Thymus (tissue), 11 donors: ENCODE results near the gene BROX. TPM values are rescaled to one million over a fixed set of nuclear protein-coding genes. Genes with fewer than 3 reads are reported as not detected.
"Not testable (repeated sequence)": the region's sequence is repeated elsewhere in the genome, so short reads cannot be mapped to it uniquely, and the experiment has no call there.

Source experiments
- DNase-seq, 9 donors: peaks; one replicate each; pipeline ENCODE4 v3.0.0-alpha.2; 2013; ENCODE audit warnings: low spot score in 9 of 9, low read depth in 6 of 9, missing footprints in 1 of 9
- H3K27ac ChIP-seq, 2 donors: one replicate each; pipeline ENCODE4 v1.5.1; 2013; ENCODE audit warnings: control low read depth in 1 of 2, low read depth in 1 of 2, low read length in 1 of 2, mild to moderate bottlenecking in 1 of 2, moderate library complexity in 1 of 2
- H3K27me3 ChIP-seq, 2 donors: one replicate each; pipeline ENCODE4 v1.5.1; 2013; ENCODE audit warnings: low read length in 1 of 2; ENCODE audit not compliant: control insufficient read depth in 2 of 2, insufficient read depth in 1 of 2
- H3K36me3 ChIP-seq, 2 donors: one replicate each; pipeline ENCODE4 v1.5.1; 2013; ENCODE audit warnings: low read length in 1 of 2, mild to moderate bottlenecking in 1 of 2, moderate library complexity in 1 of 2; ENCODE audit not compliant: control insufficient read depth in 2 of 2, insufficient read depth in 2 of 2
- H3K4me1 ChIP-seq, 2 donors: one replicate each; pipeline ENCODE4 v1.5.1; 2013; ENCODE audit warnings: low read length in 2 of 2; ENCODE audit not compliant: control insufficient read depth in 2 of 2, insufficient read depth in 2 of 2
- H3K4me3 ChIP-seq, 2 donors: one replicate each; pipeline ENCODE4 v1.5.1; 2013; ENCODE audit warnings: low read length in 2 of 2, control low read depth in 1 of 2, mild to moderate bottlenecking in 1 of 2
- H3K9me3 ChIP-seq, 2 donors: one replicate each; pipeline ENCODE4 v1.5.1; 2013; ENCODE audit warnings: low read length in 1 of 2, mild to moderate bottlenecking in 1 of 2; ENCODE audit not compliant: control insufficient read depth in 2 of 2, insufficient read depth in 1 of 2
- WGBS: extraction: QIAGEN DNeasy Blood & Tissue Kit; methylation state at CpG from one replicate; pipeline ENCODE4 v1.1.7; 2013; 5-methylcytosine and 5-hydroxymethylcytosine counted together
- polyA plus RNA-seq: library from polyadenylated mRNA; stranded (reverse); fragments of 200-250 nt; gene quantifications from one replicate; pipeline ENCODE4 v1.2.3, GENCODE V29; 2013
- total RNA-seq: library from RNA; stranded (reverse); fragments of 120-200 nt; gene quantifications from one replicate; pipeline ENCODE4 v1.2.4, GENCODE V29; 2013
- donor health status: healthy.

Gene BROX
- total and polyA plus RNA-seq, 2 donors: 27.5 to 35.8 TPM

DNA sequence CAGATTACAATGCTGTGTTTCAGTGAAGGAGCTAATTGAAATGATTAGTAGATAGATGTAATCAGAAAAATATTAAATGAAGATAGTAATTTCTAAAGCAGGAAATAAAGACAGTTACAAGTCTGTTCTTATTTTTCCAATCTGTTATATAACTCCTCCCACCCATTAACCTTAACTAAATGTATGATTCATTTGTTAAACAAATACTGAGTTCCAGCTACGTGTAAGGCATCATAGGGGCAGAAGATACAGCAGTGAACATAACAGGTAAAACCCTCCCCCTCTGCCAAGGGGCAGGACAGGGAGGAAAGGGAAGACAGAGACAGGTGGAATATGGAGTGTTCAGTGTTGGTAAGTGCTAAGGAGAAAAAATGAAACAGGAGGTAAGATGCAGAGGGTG lies 24.6 kb downstream of the BROX start, which contains the start of gene FAM177B:
Gene FAM177B (plus strand): TSS at position 231 of the 400 bp plus-strand sequence. CDS start 9,344 bp downstream, outside the sequence.
- H3K4me1 ChIP-seq: no peaks in the 10 kb centered on the region
- no peak within 1 kb of the TSS for H3K4me3 ChIP-seq
- H3K36me3 ChIP-seq: peaks cover 11 to 25% of the 10 kb centered on the region in 2 donors
- 93% methylated on average over 1 of the region's 1 CpG for WGBS
- H3K27ac ChIP-seq: no peak within 1 kb of the TSS
- H3K27me3 ChIP-seq: no peaks in the 10 kb centered on the region
- no peaks in the 10 kb centered on the region for H3K9me3 ChIP-seq
- no peak for DNase-seq

- Histone ChIP-seq H3K27ac (no peak overlapping the region), H3K4me1 (no peaks in the 10 kb centered on the region), H3K27me3 (no peaks in the 10 kb centered on the region), H3K36me3 (peaks cover 8 to 9% of the 10 kb centered on the region in 2 donors), H3K9me3 (no peaks in the 10 kb centered on the region), H3K4me3 (no peak overlapping the region)
- WGBS: 91% methylated on average over 2 of the region's 2 CpGs
- no peak for DNase-seq
Measured at GRCh38 chr1:222739465-222739864, 27.1 kb downstream of the BROX start.

DNA sequence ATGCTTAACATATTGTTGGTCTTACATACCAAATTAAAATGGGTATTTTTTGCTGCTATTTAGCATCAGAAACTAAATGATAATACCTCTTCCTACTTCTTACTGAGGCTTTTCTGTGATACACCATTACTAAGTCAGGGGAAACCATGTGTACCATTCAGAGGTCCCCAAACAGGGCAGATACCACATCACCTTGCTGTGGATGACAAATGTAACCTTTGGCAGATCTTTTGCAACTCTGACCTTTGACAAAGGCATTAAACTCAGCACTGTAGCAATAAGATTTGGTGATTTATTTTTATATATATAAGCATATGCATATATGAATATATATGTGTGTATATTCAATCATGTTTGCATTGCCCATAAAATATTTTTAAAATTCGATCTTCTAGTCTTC lies 27.6 kb downstream of the BROX start:
- H3K4me1 ChIP-seq: no peaks in the 10 kb centered on the region
- no peaks in the 10 kb centered on the region for H3K27me3 ChIP-seq
- H3K27ac ChIP-seq: no peak overlapping the region
- H3K36me3 ChIP-seq: peaks cover 7 to 9% of the 10 kb centered on the region in 2 donors
- no peaks in the 10 kb centered on the region for H3K9me3 ChIP-seq
- DNase-seq: no peak
- H3K4me3 ChIP-seq: no peak overlapping the region
- 98% methylated on average over 1 of the region's 1 CpG for WGBS

- 97% methylated on average over 5 of the region's 5 CpGs for WGBS
- not testable (repeated sequence) for H3K9me3 ChIP-seq
Measured at GRCh38 chr1:222741630-222742457, 29.5 kb downstream of the BROX start.

DNA sequence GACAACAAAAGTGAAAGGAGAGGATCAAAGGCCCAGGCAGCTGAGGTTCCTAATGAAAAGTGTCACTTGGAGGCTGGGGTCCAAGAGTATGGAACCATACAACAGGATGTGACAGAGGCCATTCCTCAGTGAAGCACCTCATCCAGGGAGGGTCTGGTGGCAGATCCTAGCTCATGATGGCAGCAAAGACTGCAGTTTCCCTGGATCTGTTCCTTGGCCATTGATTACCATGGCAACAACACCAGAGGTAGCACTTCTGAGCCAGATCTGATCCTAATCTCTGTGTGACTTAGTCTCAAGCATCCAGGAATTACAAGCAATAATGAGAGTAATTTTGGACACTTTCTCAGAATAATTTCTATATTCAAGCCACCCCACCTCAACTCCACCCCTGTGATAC lies 37.6 kb downstream of the BROX start:
- Histone ChIP-seq H3K27ac (no peak overlapping the region), H3K4me1 (no peaks in the 10 kb centered on the region), H3K4me3 (no peak overlapping the region), H3K36me3 (no peaks in the 10 kb centered on the region), H3K27me3 (no peaks in the 10 kb centered on the region), H3K9me3 (no peaks in the 10 kb centered on the region)
- DNase-seq: no peak

More at GRCh38 chr1:222741630-222742457, 29.5 kb downstream of the BROX start:
- DNase-seq, H3K4me1 ChIP-seq, H3K4me3 ChIP-seq, H3K27ac ChIP-seq, H3K27me3 ChIP-seq, H3K36me3 ChIP-seq: not testable (repeated sequence)

- Histone ChIP-seq H3K4me1 (no peaks in the 10 kb centered on the region), H3K36me3 (no peaks in the 10 kb centered on the region), H3K9me3 (no peaks in the 10 kb centered on the region), H3K27me3 (no peaks in the 10 kb centered on the region), H3K27ac (no peak overlapping the region), H3K4me3 (no peak overlapping the region)
- no peak for DNase-seq
- 96% methylated on average over 1 of the region's 1 CpG for WGBS
Measured at GRCh38 chr1:222750651-222751050, 38.3 kb downstream of the BROX start.

DNA sequence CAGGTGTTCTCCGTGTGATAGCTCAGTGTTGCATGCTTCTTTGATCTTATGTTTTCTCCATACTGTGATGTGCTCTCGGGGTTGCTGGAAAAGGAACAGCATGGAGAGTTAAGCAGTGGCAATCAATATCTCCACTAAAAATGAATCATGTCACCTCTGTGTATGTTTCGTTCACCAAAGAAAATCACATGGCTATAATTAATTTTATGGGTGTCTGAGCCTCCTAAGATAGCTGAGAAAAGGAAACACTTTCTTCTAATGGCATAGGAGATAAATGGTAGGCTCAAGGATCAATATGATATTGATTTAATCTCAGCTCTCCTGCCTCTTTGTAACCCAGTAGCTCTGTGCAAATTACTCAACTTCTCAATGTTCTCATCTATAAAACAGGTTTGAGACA lies 38.9 kb downstream of the BROX start:
- WGBS: 97% methylated on average over 3 of the region's 3 CpGs
- Histone ChIP-seq H3K4me1 (no peaks in the 10 kb centered on the region), H3K27ac (no peak overlapping the region)

DNA sequence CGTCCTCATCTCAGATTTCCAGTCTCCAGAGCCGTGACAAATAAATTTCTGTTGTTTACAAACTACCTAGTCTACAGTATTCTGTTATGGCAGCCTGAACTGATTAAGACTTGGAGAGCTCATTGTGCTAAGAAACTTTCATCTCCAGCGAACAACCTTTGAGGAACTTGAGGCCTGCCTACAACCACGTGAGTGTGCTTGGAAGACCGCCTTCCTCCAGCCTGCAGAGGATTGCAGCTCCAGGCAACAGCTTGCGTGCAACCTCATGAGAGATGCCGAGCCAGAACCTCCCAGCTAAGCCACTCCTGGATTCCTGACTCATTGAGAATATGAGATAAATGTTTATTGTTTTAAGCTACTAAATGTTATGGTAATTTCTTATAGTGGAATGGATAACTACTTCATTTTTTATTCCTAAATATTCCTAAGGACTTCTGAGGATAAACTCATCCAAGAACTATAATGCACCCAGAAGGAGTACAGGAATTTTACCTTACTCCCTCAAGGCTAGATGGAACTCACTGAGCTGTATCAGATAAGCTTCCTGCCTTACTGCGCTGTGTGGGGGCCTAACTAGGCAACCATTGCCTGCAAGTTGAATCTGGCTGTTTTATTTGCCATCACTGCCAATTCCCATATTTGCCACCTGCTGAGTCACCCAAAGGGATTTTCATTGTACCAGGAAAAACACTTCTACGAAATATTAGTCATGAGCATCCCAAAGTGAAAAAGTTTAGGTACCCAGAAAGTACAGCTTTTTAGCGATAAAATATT lies 42.2 kb downstream of the BROX start:
- WGBS: 85% methylated on average over 10 of the region's 10 CpGs
- no peaks in the 10 kb centered on the region for H3K4me1 ChIP-seq
- H3K27ac ChIP-seq: no peak overlapping the region
- no peaks in the 10 kb centered on the region for H3K9me3 ChIP-seq
- H3K27me3 ChIP-seq: no peaks in the 10 kb centered on the region
- DNase-seq: no peak
- no peak overlapping the region for H3K4me3 ChIP-seq
- no peaks in the 10 kb centered on the region for H3K36me3 ChIP-seq

More for the DNA sequence above, 38.9 kb downstream of the BROX start:
- DNase-seq: no peak
- Histone ChIP-seq H3K4me3 (no peak overlapping the region), H3K27me3 (no peaks in the 10 kb centered on the region), H3K9me3 (no peaks in the 10 kb centered on the region), H3K36me3 (no peaks in the 10 kb centered on the region)

- WGBS: 95% methylated on average over 10 of the region's 10 CpGs
- Histone ChIP-seq H3K27ac (no peak overlapping the region), H3K27me3 (no peaks in the 10 kb centered on the region), H3K4me3 (no peak overlapping the region), H3K36me3 (no peaks in the 10 kb centered on the region), H3K4me1 (no peaks in the 10 kb centered on the region), H3K9me3 (no peaks in the 10 kb centered on the region)
- DNase-seq: no peak
Measured at GRCh38 chr1:222757646-222758268, 45.4 kb downstream of the BROX start.
